HEK293 (cell line): ENCODE measurements around the gene NR1H3.

Experiments
- CTCF ChIA-PET: fragments of 350-600 bp; formaldehyde crosslinking; extraction: SDS; loops from one replicate; lab custom pipeline; 2021; ENCODE audit warnings: antibody characterized with exemption; lab: Yijun Ruan, JAX
- POLR2A ChIA-PET: fragments of 300-600 bp; formaldehyde crosslinking; extraction: SDS; loops from one replicate; lab custom pipeline; 2020; ENCODE audit warnings: antibody characterized with exemption, inconsistent platforms; lab: Yijun Ruan, JAX
- H3K27ac ChIP-seq: fragments of 200-500 bp; sonication (Bioruptor generic); 2 replicates; pipeline ENCODE4 v1.5.1; 2014; ENCODE audit warnings: low read depth, low read length, control low read depth, inconsistent platforms; ENCODE audit errors: extremely low read depth
- H3K36me3 ChIP-seq, 2 experiments: fragments of 200-500 bp in 1 of 2; sonication (Bioruptor generic) in 1 of 2; 1 replicate in 1 of 2; 2 replicates in 1 of 2; pipeline ENCODE4 v1.5.1; 2014 to 2017; ENCODE audit warnings: inconsistent platforms in 2 of 2, low read length in 2 of 2; ENCODE audit not compliant: control insufficient read depth in 2 of 2, insufficient read depth in 1 of 2
- H3K4me1 ChIP-seq: fragments of 200-500 bp; sonication (Bioruptor generic); 2 replicates; pipeline ENCODE4 v1.5.1; 2014; ENCODE audit warnings: mild to moderate bottlenecking, low read length, inconsistent platforms; ENCODE audit not compliant: control insufficient read depth, insufficient read depth
- H3K4me3 ChIP-seq: 2 replicates; pipeline ENCODE4 v1.5.1; 2011; ENCODE audit warnings: low read depth, mild to moderate bottlenecking, control low read depth, low read length, moderate library complexity
- H3K9me3 ChIP-seq: fragments of 200-500 bp; sonication (Bioruptor generic); 2 replicates; pipeline ENCODE4 v1.5.1; 2014; ENCODE audit warnings: low read depth, low read length, inconsistent platforms; ENCODE audit not compliant: control insufficient read depth, insufficient read depth
- EGR2 ChIP-seq: fragments of 450-650 bp; formaldehyde crosslinking; IDR thresholded peaks from 2 replicates; pipeline ENCODE4 v1.5.1; 2016; ENCODE audit warnings: low read depth, missing biosample characterization, missing genetic modification characterization
- GLIS2 ChIP-seq: fragments of 450-650 bp; formaldehyde crosslinking; IDR thresholded peaks from 2 replicates; pipeline ENCODE4 v1.5.1; 2016; ENCODE audit warnings: missing biosample characterization, missing genetic modification characterization
- MEIS1 ChIP-seq: sonication (generic); formaldehyde crosslinking; IDR thresholded peaks from 2 replicates; pipeline ENCODE4 v1.8.1; 2022; ENCODE audit warnings: missing genetic modification reagents, mild to moderate bottlenecking, borderline replicate concordance
- PATZ1 ChIP-seq: fragments of 450-650 bp; formaldehyde crosslinking; IDR thresholded peaks from 2 replicates; pipeline ENCODE4 v1.5.1; 2016; ENCODE audit warnings: missing biosample characterization, missing genetic modification characterization
- SP2 ChIP-seq: fragments of 450-650 bp; formaldehyde crosslinking; IDR thresholded peaks from 2 replicates; pipeline ENCODE4 v1.5.1; 2016; ENCODE audit warnings: missing biosample characterization, missing genetic modification characterization
- SP3 ChIP-seq: fragments of 450-650 bp; formaldehyde crosslinking; IDR thresholded peaks from 2 replicates; pipeline ENCODE4 v1.5.1; 2016; ENCODE audit warnings: missing biosample characterization, missing genetic modification characterization
- SP7 ChIP-seq: fragments of 450-650 bp; formaldehyde crosslinking; IDR thresholded peaks from 2 replicates; pipeline ENCODE4 v1.5.1; 2016; ENCODE audit warnings: missing biosample characterization, missing genetic modification characterization
- WT1 ChIP-seq: fragments of 450-650 bp; formaldehyde crosslinking; IDR thresholded peaks from 2 replicates; pipeline ENCODE4 v1.5.1; 2016; ENCODE audit warnings: missing biosample characterization, missing genetic modification characterization
- ZFHX2 ChIP-seq: fragments of 450-650 bp; formaldehyde crosslinking; conservative IDR thresholded peaks from 2 replicates; pipeline ENCODE4 v1.5.1; 2016; ENCODE audit warnings: missing biosample characterization, missing genetic modification characterization
- ZIC2 ChIP-seq: fragments of 450-650 bp; formaldehyde crosslinking; IDR thresholded peaks from 2 replicates; pipeline ENCODE4 v1.5.1; 2016; ENCODE audit warnings: missing biosample characterization, missing genetic modification characterization
- ZNF335 ChIP-seq: fragments of 450-650 bp; formaldehyde crosslinking; conservative IDR thresholded peaks from 2 replicates; pipeline ENCODE4 v1.5.1; 2016; ENCODE audit warnings: missing biosample characterization, missing genetic modification characterization
- ZNF341 ChIP-seq: fragments of 450-650 bp; formaldehyde crosslinking; IDR thresholded peaks from 2 replicates; pipeline ENCODE4; 2016; ENCODE audit warnings: low read depth, missing biosample characterization, missing genetic modification characterization
- ZNF394 ChIP-seq: fragments of 450-650 bp; formaldehyde crosslinking; IDR thresholded peaks from 2 replicates; pipeline ENCODE4 v1.5.1; 2016; ENCODE audit warnings: missing biosample characterization, missing genetic modification characterization, mild to moderate bottlenecking, moderate library complexity, borderline replicate concordance
- ZNF544 ChIP-seq: fragments of 450-650 bp; formaldehyde crosslinking; IDR thresholded peaks from 2 replicates; pipeline ENCODE4 v1.5.0; 2017; ENCODE audit warnings: missing biosample characterization, missing genetic modification characterization
- ZNF571 ChIP-seq: fragments of 450-650 bp; formaldehyde crosslinking; IDR thresholded peaks from 2 replicates; pipeline ENCODE4 v1.5.0; 2017; ENCODE audit warnings: missing biosample characterization, missing genetic modification characterization
- ZNF600 ChIP-seq: fragments of 450-650 bp; formaldehyde crosslinking; IDR thresholded peaks from 2 replicates; pipeline ENCODE4 v1.5.1; 2016; ENCODE audit warnings: missing biosample characterization, missing genetic modification characterization
- ZNF629 ChIP-seq: fragments of 450-650 bp; formaldehyde crosslinking; IDR thresholded peaks from 2 replicates; pipeline ENCODE4 v1.5.1; 2017; ENCODE audit warnings: missing biosample characterization, missing genetic modification characterization
- ZNF654 ChIP-seq: fragments of 450-650 bp; formaldehyde crosslinking; IDR thresholded peaks from 2 replicates; pipeline ENCODE4 v1.5.1; 2016; ENCODE audit warnings: low read depth, missing biosample characterization, missing genetic modification characterization
- ZNF701 ChIP-seq: fragments of 450-650 bp; formaldehyde crosslinking; IDR thresholded peaks from 2 replicates; pipeline ENCODE4 v1.5.1; 2016; ENCODE audit warnings: missing biosample characterization, missing genetic modification characterization
- ZNF76 ChIP-seq: fragments of 450-650 bp; formaldehyde crosslinking; IDR thresholded peaks from 2 replicates; pipeline ENCODE4; 2016; ENCODE audit warnings: low read depth, missing biosample characterization, missing genetic modification characterization, borderline replicate concordance
- TF ChIP-seq, protein P1 (sequence below): fragments of 450-650 bp; formaldehyde crosslinking; IDR thresholded peaks from 2 replicates; pipeline ENCODE4 v1.5.1; 2017; ENCODE audit warnings: missing biosample characterization, missing genetic modification characterization
- TF ChIP-seq, protein P2 (sequence below): fragments of 450-650 bp; formaldehyde crosslinking; IDR thresholded peaks from 2 replicates; pipeline ENCODE4 v1.5.1; 2016; ENCODE audit warnings: missing biosample characterization, missing genetic modification characterization

Gene NR1H3

DNA sequence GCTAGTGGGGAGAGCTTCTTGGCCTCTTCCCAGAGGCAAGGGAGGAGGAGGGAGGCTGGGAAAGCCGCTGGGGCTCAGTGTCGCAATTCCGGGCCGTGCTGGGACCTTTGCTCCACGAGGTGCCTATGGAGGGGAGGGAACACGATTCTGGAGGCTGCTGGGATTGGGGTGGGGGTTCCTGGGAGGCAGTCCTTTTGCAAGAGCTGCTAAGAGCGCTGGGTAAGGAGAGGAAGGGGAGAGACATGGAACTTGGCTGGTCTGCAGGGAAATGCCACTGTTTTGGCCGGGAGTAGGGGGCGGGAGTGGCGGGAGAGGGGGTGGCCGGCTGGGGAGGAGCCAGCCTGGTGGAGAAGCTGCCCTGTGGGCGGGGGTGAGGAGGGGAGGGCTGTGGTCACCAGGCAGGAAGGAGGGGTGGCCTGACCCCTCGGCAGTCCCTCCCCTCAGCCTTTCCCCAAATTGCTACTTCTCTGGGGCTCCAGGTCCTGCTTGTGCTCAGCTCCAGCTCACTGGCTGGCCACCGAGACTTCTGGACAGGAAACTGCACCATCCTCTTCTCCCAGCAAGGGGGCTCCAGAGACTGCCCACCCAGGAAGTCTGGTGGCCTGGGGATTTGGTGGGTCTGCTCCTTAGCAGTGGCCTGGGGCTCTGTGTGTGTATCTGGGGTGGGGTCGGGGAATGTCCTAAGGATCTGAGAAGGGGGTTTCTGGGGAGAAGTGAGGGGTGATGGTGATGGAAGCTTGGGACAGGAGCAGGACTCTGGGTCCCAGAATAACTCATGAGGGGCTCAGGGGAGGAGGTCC is at the start of gene NR1H3:
Gene NR1H3 (plus strand): TSS at position 480 of the 800 bp plus-strand sequence. CDS start 1,221 bp downstream, outside the sequence.
- Histone ChIP-seq H3K4me1 (0 out of 2 replicates have a peak, but pooled peaks cover 4% of the 10 kb centered on the region), H3K36me3 (peaks cover 0 to 9% of the 10 kb centered on the region in 2 experiments; a peak in 1 of 3 replicates), H3K9me3 (no peaks in the 10 kb centered on the region), H3K27ac (no peak within 1 kb of the TSS), H3K4me3 (no peak within 1 kb of the TSS)
- ChIA-PET POLR2A (interaction anchor here (1.3 to 2.4 kb wide), 5 partner anchors 9 to 41 kb away, joined by 3 to 12 read pairs (median 5); partner anchors contain the start of gene ACP2), CTCF (interaction anchor here (0.5 to 4.7 kb wide), 23 partner anchors 10 to 904 kb away, joined by 3 to 40 read pairs (median 4); partner anchors contain the start of gene ACP2)
- TF ChIP-seq ZNF600 (tag by site-specific recombination), result peak; percentile 82
- TF ChIP-seq, protein P1, sequence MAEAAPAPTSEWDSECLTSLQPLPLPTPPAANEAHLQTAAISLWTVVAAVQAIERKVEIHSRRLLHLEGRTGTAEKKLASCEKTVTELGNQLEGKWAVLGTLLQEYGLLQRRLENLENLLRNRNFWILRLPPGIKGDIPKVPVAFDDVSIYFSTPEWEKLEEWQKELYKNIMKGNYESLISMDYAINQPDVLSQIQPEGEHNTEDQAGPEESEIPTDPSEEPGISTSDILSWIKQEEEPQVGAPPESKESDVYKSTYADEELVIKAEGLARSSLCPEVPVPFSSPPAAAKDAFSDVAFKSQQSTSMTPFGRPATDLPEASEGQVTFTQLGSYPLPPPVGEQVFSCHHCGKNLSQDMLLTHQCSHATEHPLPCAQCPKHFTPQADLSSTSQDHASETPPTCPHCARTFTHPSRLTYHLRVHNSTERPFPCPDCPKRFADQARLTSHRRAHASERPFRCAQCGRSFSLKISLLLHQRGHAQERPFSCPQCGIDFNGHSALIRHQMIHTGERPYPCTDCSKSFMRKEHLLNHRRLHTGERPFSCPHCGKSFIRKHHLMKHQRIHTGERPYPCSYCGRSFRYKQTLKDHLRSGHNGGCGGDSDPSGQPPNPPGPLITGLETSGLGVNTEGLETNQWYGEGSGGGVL (tag by site-specific recombination), result peak; percentile 81; the same call in 1 of the 2 replicates
- TF ChIP-seq, protein P2, sequence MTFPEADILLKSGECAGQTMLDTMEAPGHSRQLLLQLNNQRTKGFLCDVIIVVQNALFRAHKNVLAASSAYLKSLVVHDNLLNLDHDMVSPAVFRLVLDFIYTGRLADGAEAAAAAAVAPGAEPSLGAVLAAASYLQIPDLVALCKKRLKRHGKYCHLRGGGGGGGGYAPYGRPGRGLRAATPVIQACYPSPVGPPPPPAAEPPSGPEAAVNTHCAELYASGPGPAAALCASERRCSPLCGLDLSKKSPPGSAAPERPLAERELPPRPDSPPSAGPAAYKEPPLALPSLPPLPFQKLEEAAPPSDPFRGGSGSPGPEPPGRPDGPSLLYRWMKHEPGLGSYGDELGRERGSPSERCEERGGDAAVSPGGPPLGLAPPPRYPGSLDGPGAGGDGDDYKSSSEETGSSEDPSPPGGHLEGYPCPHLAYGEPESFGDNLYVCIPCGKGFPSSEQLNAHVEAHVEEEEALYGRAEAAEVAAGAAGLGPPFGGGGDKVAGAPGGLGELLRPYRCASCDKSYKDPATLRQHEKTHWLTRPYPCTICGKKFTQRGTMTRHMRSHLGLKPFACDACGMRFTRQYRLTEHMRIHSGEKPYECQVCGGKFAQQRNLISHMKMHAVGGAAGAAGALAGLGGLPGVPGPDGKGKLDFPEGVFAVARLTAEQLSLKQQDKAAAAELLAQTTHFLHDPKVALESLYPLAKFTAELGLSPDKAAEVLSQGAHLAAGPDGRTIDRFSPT (tag by site-specific recombination), result no peak
- TF ChIP-seq MEIS1 (CRISPR knock-in tag), result no peak
- peak; percentile 72 for TF ChIP-seq ZNF394 (tag by site-specific recombination)
- TF ChIP-seq SP3 (tag by site-specific recombination), result peak; percentile 71
- peak; percentile 26; the same call in 1 of the 2 replicates for TF ChIP-seq ZNF335 (tag by site-specific recombination)
- TF ChIP-seq SP2 (tag by site-specific recombination), result peak; percentile 54
- peak; percentile 44 for TF ChIP-seq PATZ1
- peak; percentile 58 for TF ChIP-seq ZFHX2 (tag by site-specific recombination)
- TF ChIP-seq ZNF341 (tag by site-specific recombination), result peak; percentile 83
- TF ChIP-seq ZNF544, result no peak
- TF ChIP-seq GLIS2 (tag by site-specific recombination), result 0 out of 2 replicates have a peak, but pooled peaks have one; percentile 18
- TF ChIP-seq ZNF76 (tag by site-specific recombination), result peak; percentile 92
- no peak for TF ChIP-seq ZNF571 (tag by site-specific recombination)
- TF ChIP-seq SP7 (tag by site-specific recombination), result 0 out of 2 replicates have a peak, but pooled peaks have one; percentile 20
- no peak for TF ChIP-seq ZNF701 (tag by site-specific recombination)
- TF ChIP-seq WT1 (tag by site-specific recombination), result peak; percentile 51; the same call in 1 of the 2 replicates
- peak; percentile 56 for TF ChIP-seq EGR2
- TF ChIP-seq ZNF629 (tag by site-specific recombination), result no peak
- peak; percentile 19; the same call in 1 of the 2 replicates for TF ChIP-seq ZNF654
- peak; percentile 2 for TF ChIP-seq ZIC2 (tag by site-specific recombination)
